Measurements from ENCODE around the gene SESN2.

GRCh38 chr1:28233264-28233606, 26.1 kb upstream of the SESN2 start:
- no peak for TF ChIP-seq CTCF (IDR thresholded peaks at IDR 0.05)
- no peak for TF ChIP-seq POLR2A (IDR thresholded peaks at IDR 0.05)
